IMR-90 (cell line): ENCODE measurements around the gene PTPRN2. TPM values are rescaled to one million over a fixed set of nuclear protein-coding genes. Genes with fewer than 3 reads are reported as not detected.

ENCODE experiments used
- ATAC-seq: fragments of 200-7000 bp; cut with Tn5 transposase; 2 replicates; pipeline ENCODE4 v1.9.1; 2020; ENCODE audit warnings: low read depth, mild to moderate bottlenecking, moderate library complexity
- BruUV-seq: library from RNA; stranded (reverse); fragments of 400-500 nt; replicated peaks from 2 replicates; lab custom pipeline; 2021; lab: Mats Ljungman, UMichigan
- CTCF ChIA-PET: fragments of 300-600 bp; formaldehyde crosslinking; extraction: SDS; loops from one replicate; lab custom pipeline; 2021; ENCODE audit warnings: antibody characterized with exemption; lab: Yijun Ruan, JAX
- POLR2A ChIA-PET: fragments of 300-600 bp; sonication (Branson Sonifier 250); formaldehyde crosslinking; loops from one replicate; lab custom pipeline; 2022; ENCODE audit warnings: antibody characterized with exemption; ENCODE audit not compliant: unreplicated experiment; lab: Charles Lee
- DNase-seq: peaks from one replicate; pipeline ENCODE4 v3.0.0; 2013
- H2AFZ ChIP-seq: replicated peaks from 2 replicates; pipeline ENCODE3; 2013; ENCODE audit warnings: low read length, mild to moderate bottlenecking; ENCODE audit not compliant: poor library complexity
- H2AK5ac ChIP-seq: 2 replicates; pipeline ENCODE4 v1.6.1; 2013; ENCODE audit warnings: low read depth, low read length, inconsistent platforms
- H2AK9ac ChIP-seq: replicated peaks from 2 replicates; pipeline ENCODE3; 2013; ENCODE audit warnings: mild to moderate bottlenecking, low read depth, low read length, moderate library complexity; ENCODE audit not compliant: poor library complexity
- H2BK120ac ChIP-seq: 2 replicates; pipeline ENCODE4 v1.6.1; 2013; ENCODE audit warnings: low read depth, low read length, inconsistent platforms
- H2BK15ac ChIP-seq: 3 replicates; pipeline ENCODE4 v1.6.1; 2013; ENCODE audit warnings: low read depth, low read length, inconsistent platforms
- H2BK20ac ChIP-seq: 2 replicates; pipeline ENCODE4 v1.6.1; 2013; ENCODE audit warnings: low read depth, mild to moderate bottlenecking, inconsistent platforms, low read length, moderate library complexity
- H2BK5ac ChIP-seq: 2 replicates; pipeline ENCODE4 v1.6.1; 2013; ENCODE audit warnings: mild to moderate bottlenecking, low read depth, low read length, inconsistent platforms; ENCODE audit not compliant: poor library complexity, severe bottlenecking
- H3K14ac ChIP-seq: replicated peaks from 2 replicates; pipeline ENCODE4 v1.6.1; 2013; ENCODE audit warnings: low read depth, low read length, inconsistent platforms
- H3K18ac ChIP-seq: 2 replicates; pipeline ENCODE4 v1.6.1; 2013; ENCODE audit warnings: low read depth, low read length, control low read depth
- H3K23ac ChIP-seq: 2 replicates; pipeline ENCODE4 v1.6.1; 2013; ENCODE audit warnings: low read depth, low read length, inconsistent platforms
- H3K27ac ChIP-seq: 2 replicates; pipeline ENCODE4 v1.5.1; 2013; ENCODE audit warnings: mild to moderate bottlenecking, control low read depth, low read length; ENCODE audit not compliant: insufficient read depth
- H3K27me3 ChIP-seq: 2 replicates; pipeline ENCODE4 v1.6.1; 2013; ENCODE audit warnings: low read length; ENCODE audit not compliant: control insufficient read depth, insufficient read depth
- H3K36me3 ChIP-seq: 2 replicates; pipeline ENCODE4 v1.6.1; 2013; ENCODE audit warnings: low read length, mixed read lengths; ENCODE audit not compliant: control insufficient read depth, insufficient read depth
- H3K4ac ChIP-seq: 2 replicates; pipeline ENCODE4 v1.6.1; 2013; ENCODE audit warnings: low read depth, low read length, inconsistent platforms
- H3K4me1 ChIP-seq: 2 replicates; pipeline ENCODE4 v1.6.1; 2013; ENCODE audit warnings: low read length, mixed read lengths; ENCODE audit not compliant: control insufficient read depth, insufficient read depth
- H3K4me2 ChIP-seq: 2 replicates; pipeline ENCODE4 v1.6.1; 2013; ENCODE audit warnings: low read depth, mild to moderate bottlenecking, control low read depth, low read length, moderate library complexity
- H3K4me3 ChIP-seq: 2 replicates; pipeline ENCODE4 v1.5.1; 2013; ENCODE audit warnings: low read depth, mild to moderate bottlenecking, control low read depth, low read length, moderate library complexity; ENCODE audit not compliant: insufficient read depth
- H3K56ac ChIP-seq: 2 replicates; pipeline ENCODE4 v1.6.1; 2013; ENCODE audit warnings: low read length, inconsistent platforms; ENCODE audit not compliant: insufficient read depth; ENCODE audit errors: extremely low read depth
- H3K79me1 ChIP-seq, 2 experiments: 2 replicates each; pipeline ENCODE4 v1.6.1; 2013; ENCODE audit warnings: low read length in 2 of 2, inconsistent platforms in 1 of 2, low read depth in 1 of 2
- H3K9ac ChIP-seq: 2 replicates; pipeline ENCODE4 v1.6.1; 2013; ENCODE audit warnings: low read depth, low read length, control low read depth
- H3K9me1 ChIP-seq: 2 replicates; pipeline ENCODE4 v1.6.1; 2013; ENCODE audit warnings: low read length, inconsistent platforms; ENCODE audit not compliant: insufficient read depth
- H3K9me3 ChIP-seq: 2 replicates; pipeline ENCODE4 v1.6.1; 2013; ENCODE audit warnings: low read length; ENCODE audit not compliant: control insufficient read depth, insufficient read depth
- H4K20me1 ChIP-seq: 2 replicates; pipeline ENCODE4 v1.6.1; 2013; ENCODE audit warnings: low read length, inconsistent platforms; ENCODE audit not compliant: insufficient read depth
- H4K5ac ChIP-seq: 2 replicates; pipeline ENCODE4 v1.6.1; 2013; ENCODE audit warnings: mild to moderate bottlenecking, low read depth, low read length, control low read depth
- H4K8ac ChIP-seq, 2 experiments: 2 replicates each; pipeline ENCODE4 v1.6.1; 2013; ENCODE audit warnings: low read depth in 2 of 2, low read length in 2 of 2, control low read depth in 1 of 2, inconsistent platforms in 1 of 2
- H4K91ac ChIP-seq: 2 replicates; pipeline ENCODE4 v1.6.1; 2013; ENCODE audit warnings: low read depth, low read length, inconsistent platforms; ENCODE audit not compliant: insufficient read depth
- BHLHE40 ChIP-seq: fragments of 150-350 bp; IDR thresholded peaks from 2 replicates; pipeline ENCODE4 v1.6.1; 2016; ENCODE audit warnings: mild to moderate bottlenecking, low read depth, low read length
- CEBPB ChIP-seq: IDR thresholded peaks from 2 replicates; pipeline ENCODE4 v1.6.1; 2012; ENCODE audit warnings: low read depth, low read length, improper control_type of control experiment
- CHD1 ChIP-seq: IDR thresholded peaks from 2 replicates; pipeline ENCODE4 v1.6.1; 2012; ENCODE audit warnings: low read depth, low read length, improper control_type of control experiment
- FOS ChIP-seq: fragments of 150-350 bp; IDR thresholded peaks from 2 replicates; pipeline ENCODE4 v1.6.1; 2016; ENCODE audit warnings: low read depth, low read length
- MAFK ChIP-seq: IDR thresholded peaks from 2 replicates; pipeline ENCODE4 v1.6.1; 2012; ENCODE audit warnings: low read depth, low read length, improper control_type of control experiment
- MAZ ChIP-seq: IDR thresholded peaks from 2 replicates; pipeline ENCODE4 v1.6.1; 2012; ENCODE audit warnings: low read depth, mild to moderate bottlenecking, low read length, improper control_type of control experiment, moderate library complexity, borderline replicate concordance
- MXI1 ChIP-seq: IDR thresholded peaks from 2 replicates; pipeline ENCODE4 v1.6.1; 2012; ENCODE audit warnings: low read depth, mild to moderate bottlenecking, low read length, moderate library complexity, borderline replicate concordance
- NFE2L2 ChIP-seq: fragments of 150-350 bp; IDR thresholded peaks from 2 replicates; pipeline ENCODE4 v1.6.1; 2016; ENCODE audit warnings: low read depth, mild to moderate bottlenecking, low read length
- POLR2A ChIP-seq: IDR thresholded peaks from 2 replicates; pipeline ENCODE4 v1.6.1; 2012; ENCODE audit warnings: mild to moderate bottlenecking, low read depth, low read length
- RAD21 ChIP-seq: IDR thresholded peaks from 2 replicates; pipeline ENCODE4 v1.6.1; 2012; ENCODE audit warnings: low read length, improper control_type of control experiment
- RCOR1 ChIP-seq: IDR thresholded peaks from 2 replicates; pipeline ENCODE4 v1.6.1; 2012; ENCODE audit warnings: mild to moderate bottlenecking, low read length, improper control_type of control experiment; ENCODE audit not compliant: insufficient replicate concordance
- RFX5 ChIP-seq: IDR thresholded peaks from 2 replicates; pipeline ENCODE4 v1.8.0; 2012; ENCODE audit warnings: low read depth, mild to moderate bottlenecking, low read length, moderate library complexity
- SMC3 ChIP-seq: fragments of 150-350 bp; IDR thresholded peaks from 2 replicates; pipeline ENCODE4 v1.6.1; 2016; ENCODE audit warnings: low read depth, mild to moderate bottlenecking, antibody characterized with exemption, low read length, moderate library complexity
- WGBS, 2 experiments: methylation state at CpG; one replicate each; pipeline versions ENCODE4 v1.1.5 to v1.1.7; 2013; ENCODE audit warnings: missing lambda C conversion rate in 2 of 2; ENCODE audit not compliant: insufficient read length in 1 of 2; ENCODE audit errors: extremely low coverage in 2 of 2; 5-methylcytosine and 5-hydroxymethylcytosine counted together
- dilution Hi-C: fragments of 300-500 bp; cut with HindIII; formaldehyde crosslinking; loops from one replicate; pipeline ENCODE4 v1.14.3; 2018; ENCODE audit warnings: low sequenced_read_pairs; ENCODE audit not compliant: unreplicated experiment
- in situ Hi-C: fragments of 300-500 bp; cut with MboI; formaldehyde crosslinking; loops from 3 replicates; pipeline ENCODE4 v1.14.3; 2019; ENCODE audit warnings: low sequenced_read_pairs, inconsistent platforms, mixed read lengths
- intact Hi-C: fragments of 100-400 bp; cut with micrococcal nuclease; formaldehyde crosslinking; loops from 2 replicates; pipeline ENCODE4 v1.10.0; 2022
- polyA plus RNA-seq, 3 experiments: library from polyadenylated mRNA; depleted of rRNA; stranded (reverse); fragments of >200 nt; gene quantifications; 2 replicates each; pipeline ENCODE4 v1.2.3, GENCODE V29; 2012; ENCODE audit warnings: low replicate concordance in 1 of 3
- total RNA-seq: library from RNA; depleted of rRNA; stranded (reverse); fragments of >200 nt; gene quantifications from 2 replicates; pipeline ENCODE4 v1.2.3, GENCODE V29; 2012
- TF ChIP-seq, protein P1 (sequence below): fragments of 150-350 bp; IDR thresholded peaks from 2 replicates; pipeline ENCODE4 v1.6.1; 2017; ENCODE audit warnings: mild to moderate bottlenecking, antibody characterized with exemption, low read length, low read depth
- TF ChIP-seq, protein P2 (sequence below): fragments of 150-350 bp; IDR thresholded peaks from 2 replicates; pipeline ENCODE4 v1.6.1; 2016; ENCODE audit warnings: low read depth, mild to moderate bottlenecking, low read length, moderate library complexity, borderline replicate concordance
- TF ChIP-seq, protein P3 (sequence below): conservative IDR thresholded peaks from 2 replicates; pipeline ENCODE4 v1.5.1; 2012; ENCODE audit warnings: mild to moderate bottlenecking, low read depth, low read length, improper control_type of control experiment

Gene PTPRN2
- total and polyA plus RNA-seq, 2 of the 4 experiments (the other 2 are of a cell fraction): 0.03 TPM; not detected in 1

DNA sequence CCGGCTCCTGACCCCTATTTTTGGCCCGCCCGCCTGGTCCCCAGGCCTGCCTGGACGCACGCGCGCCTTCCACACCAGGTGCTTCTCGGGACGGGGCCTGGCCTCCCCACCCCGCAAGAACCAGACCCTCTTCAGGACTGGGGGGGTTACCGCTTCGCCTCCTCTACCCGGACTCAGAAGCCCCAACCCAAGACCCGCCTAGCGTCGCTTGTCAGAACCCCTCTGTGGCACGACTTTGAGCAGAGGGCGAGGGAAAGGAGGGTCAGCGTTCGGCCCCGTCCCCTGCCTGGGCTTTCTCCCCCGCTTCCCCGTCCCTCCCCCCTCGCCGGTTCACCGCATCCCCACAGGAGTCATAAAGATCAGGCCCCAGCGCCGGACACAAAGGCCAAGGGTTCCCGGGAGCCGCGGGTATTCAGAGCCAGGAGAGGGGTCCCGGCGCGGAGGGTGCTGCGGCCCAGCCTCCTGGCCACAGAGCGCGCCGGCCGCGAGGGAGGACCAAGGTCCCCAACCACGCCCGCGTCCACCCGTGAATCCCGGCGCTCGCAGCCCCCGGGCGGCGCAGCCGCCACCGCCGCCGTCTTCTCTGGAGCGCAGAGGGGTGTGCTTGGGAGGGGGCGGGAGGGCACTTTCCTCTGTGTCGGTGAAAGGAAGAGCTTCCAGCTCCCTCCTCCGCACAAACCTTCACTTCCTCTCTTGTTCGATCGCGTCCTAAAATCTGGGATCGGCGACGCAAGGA lies 898.9 kb downstream of the PTPRN2 start:
- WGBS, 2 experiments: 4% methylated on average over 19 of the region's 64 CpGs; no CpG with 5 or more reads in 1 of the 2 experiments
- ChIA-PET CTCF (no interaction called here), POLR2A (no interaction called here)
- Histone ChIP-seq H4K20me1 (no peaks in the 10 kb centered on the region), H4K91ac (no peak overlapping the region), H2BK15ac (no peak overlapping the region), H3K9ac (no peak overlapping the region), H3K79me1 (no peaks in the 10 kb centered on the region), H3K23ac (no peak overlapping the region), H3K9me3 (no peaks in the 10 kb centered on the region), H2AK9ac (no peak overlapping the region), H3K27ac (no peak overlapping the region), H3K18ac (no peak overlapping the region), H2BK120ac (no peak overlapping the region), H2AFZ (no peak overlapping the region), H3K4me2 (no peak overlapping the region), H3K4me1 (no peaks in the 10 kb centered on the region), H3K4ac (no peak overlapping the region), H3K56ac (no peak overlapping the region), H2BK5ac (no peak overlapping the region), H2BK20ac (no peak overlapping the region), H3K9me1 (no peaks in the 10 kb centered on the region), H4K8ac (no peak overlapping the region), H3K27me3 (peaks cover 27% of the 10 kb centered on the region), H3K4me3 (no peak overlapping the region), H3K36me3 (no peaks in the 10 kb centered on the region), H4K5ac (no peak overlapping the region), H3K14ac (no peak overlapping the region), H2AK5ac (no peak overlapping the region)
- dilution Hi-C loops (no loop called here), intact Hi-C loops (no loop called here), in situ Hi-C loops (no loop called here)
- no peak for DNase-seq
- no peak for TF ChIP-seq CEBPB
- TF ChIP-seq NFE2L2: no peak
- no peak for TF ChIP-seq MAZ
- no peak for TF ChIP-seq RFX5
- TF ChIP-seq CHD1: no peak
- TF ChIP-seq, protein P1, sequence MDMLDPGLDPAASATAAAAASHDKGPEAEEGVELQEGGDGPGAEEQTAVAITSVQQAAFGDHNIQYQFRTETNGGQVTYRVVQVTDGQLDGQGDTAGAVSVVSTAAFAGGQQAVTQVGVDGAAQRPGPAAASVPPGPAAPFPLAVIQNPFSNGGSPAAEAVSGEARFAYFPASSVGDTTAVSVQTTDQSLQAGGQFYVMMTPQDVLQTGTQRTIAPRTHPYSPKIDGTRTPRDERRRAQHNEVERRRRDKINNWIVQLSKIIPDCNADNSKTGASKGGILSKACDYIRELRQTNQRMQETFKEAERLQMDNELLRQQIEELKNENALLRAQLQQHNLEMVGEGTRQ: no peak
- TF ChIP-seq, protein P2, sequence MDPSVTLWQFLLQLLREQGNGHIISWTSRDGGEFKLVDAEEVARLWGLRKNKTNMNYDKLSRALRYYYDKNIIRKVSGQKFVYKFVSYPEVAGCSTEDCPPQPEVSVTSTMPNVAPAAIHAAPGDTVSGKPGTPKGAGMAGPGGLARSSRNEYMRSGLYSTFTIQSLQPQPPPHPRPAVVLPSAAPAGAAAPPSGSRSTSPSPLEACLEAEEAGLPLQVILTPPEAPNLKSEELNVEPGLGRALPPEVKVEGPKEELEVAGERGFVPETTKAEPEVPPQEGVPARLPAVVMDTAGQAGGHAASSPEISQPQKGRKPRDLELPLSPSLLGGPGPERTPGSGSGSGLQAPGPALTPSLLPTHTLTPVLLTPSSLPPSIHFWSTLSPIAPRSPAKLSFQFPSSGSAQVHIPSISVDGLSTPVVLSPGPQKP: no peak
- TF ChIP-seq, protein P3, sequence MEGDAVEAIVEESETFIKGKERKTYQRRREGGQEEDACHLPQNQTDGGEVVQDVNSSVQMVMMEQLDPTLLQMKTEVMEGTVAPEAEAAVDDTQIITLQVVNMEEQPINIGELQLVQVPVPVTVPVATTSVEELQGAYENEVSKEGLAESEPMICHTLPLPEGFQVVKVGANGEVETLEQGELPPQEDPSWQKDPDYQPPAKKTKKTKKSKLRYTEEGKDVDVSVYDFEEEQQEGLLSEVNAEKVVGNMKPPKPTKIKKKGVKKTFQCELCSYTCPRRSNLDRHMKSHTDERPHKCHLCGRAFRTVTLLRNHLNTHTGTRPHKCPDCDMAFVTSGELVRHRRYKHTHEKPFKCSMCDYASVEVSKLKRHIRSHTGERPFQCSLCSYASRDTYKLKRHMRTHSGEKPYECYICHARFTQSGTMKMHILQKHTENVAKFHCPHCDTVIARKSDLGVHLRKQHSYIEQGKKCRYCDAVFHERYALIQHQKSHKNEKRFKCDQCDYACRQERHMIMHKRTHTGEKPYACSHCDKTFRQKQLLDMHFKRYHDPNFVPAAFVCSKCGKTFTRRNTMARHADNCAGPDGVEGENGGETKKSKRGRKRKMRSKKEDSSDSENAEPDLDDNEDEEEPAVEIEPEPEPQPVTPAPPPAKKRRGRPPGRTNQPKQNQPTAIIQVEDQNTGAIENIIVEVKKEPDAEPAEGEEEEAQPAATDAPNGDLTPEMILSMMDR: no peak
- TF ChIP-seq POLR2A: no peak
- no peak for TF ChIP-seq MXI1
- no peak for TF ChIP-seq SMC3
- TF ChIP-seq BHLHE40: no peak
- TF ChIP-seq RCOR1: no peak
- no peak for TF ChIP-seq RAD21
- TF ChIP-seq FOS: no peak
- TF ChIP-seq MAFK: no peak
- BruUV-seq: no TSS peak
- ATAC-seq: no peak
